GM06990 (cell line): ENCODE data around the gene UBE2E1.
A peak's percentile ranks its signal among the peaks of the same experiment; 100 is the strongest.

Source experiments
- DNase-seq: peaks from one replicate; pipeline ENCODE4 v3.0.0-alpha.2; 2011; ENCODE audit not compliant: insufficient read length; ENCODE audit errors: extremely low read depth
- H3K27me3 ChIP-seq: replicated peaks from 2 replicates; pipeline ENCODE4 v1.6.0; 2011; ENCODE audit warnings: low read length; ENCODE audit not compliant: control insufficient read depth, insufficient read depth
- H3K36me3 ChIP-seq: 2 replicates; pipeline ENCODE4 v1.5.1; 2011; ENCODE audit warnings: low read length; ENCODE audit not compliant: control insufficient read depth, insufficient read depth
- H3K4me3 ChIP-seq: replicated peaks from 2 replicates; pipeline ENCODE4 v1.5.1; 2011; ENCODE audit warnings: low read depth, mild to moderate bottlenecking, control low read depth, low read length
- TF ChIP-seq, protein P1 (sequence below): IDR thresholded peaks from 2 replicates; pipeline ENCODE4 v1.5.1; 2011; ENCODE audit warnings: low read length, control low read depth, mild to moderate bottlenecking, inconsistent platforms; ENCODE audit not compliant: insufficient read depth, poor library complexity, severe bottlenecking

Gene UBE2E1

DNA sequence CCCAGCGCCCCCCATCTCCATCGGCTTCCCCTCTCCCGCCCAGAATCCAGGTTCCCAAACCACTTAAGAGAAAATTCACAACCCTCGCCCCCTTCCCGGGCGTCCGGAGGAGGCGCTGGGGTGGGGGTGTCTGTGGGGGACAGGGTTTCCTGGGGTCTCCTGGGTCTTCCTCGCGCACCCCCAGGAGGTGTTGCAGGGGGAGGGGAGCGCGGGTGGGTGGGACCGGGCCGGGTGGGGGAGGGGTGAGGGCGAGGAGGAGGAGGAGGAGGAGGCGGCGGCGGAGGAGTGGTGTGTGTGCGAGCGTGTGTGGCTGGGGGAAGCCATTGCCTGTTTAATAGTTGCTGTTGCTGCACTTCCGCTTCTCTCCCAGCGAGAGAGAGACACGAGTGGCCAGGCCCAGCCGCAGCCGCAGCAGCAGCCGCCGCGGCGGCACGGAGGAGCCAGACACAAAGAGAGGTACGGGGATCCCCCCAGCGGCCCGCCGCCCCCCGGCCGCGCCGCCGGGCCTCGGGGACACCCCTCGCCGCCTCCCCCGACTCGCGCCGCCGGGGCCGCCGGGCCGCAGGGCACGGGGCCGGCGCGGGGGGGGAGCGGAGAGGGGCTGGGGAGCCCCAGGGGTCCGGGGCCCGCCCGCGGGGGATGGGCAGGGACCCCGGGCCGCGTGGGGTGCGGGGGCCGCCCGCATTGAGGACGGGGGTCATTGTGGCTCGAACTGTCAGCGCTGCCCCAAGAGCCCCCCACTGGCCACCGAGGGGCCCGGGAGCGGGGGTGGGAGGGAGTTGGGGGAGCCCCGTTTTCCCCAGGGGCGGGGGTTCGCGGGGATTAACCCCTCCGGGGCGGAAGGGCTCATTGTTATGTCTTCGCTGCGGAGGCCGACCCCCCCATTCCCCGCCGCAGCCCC, at the start of gene UBE2E1:
UBE2E1 (plus strand) TSS at position 323 of the 901 bp plus-strand sequence. CDS start 1,315 bp downstream, outside the sequence.
- TF ChIP-seq, protein P1, sequence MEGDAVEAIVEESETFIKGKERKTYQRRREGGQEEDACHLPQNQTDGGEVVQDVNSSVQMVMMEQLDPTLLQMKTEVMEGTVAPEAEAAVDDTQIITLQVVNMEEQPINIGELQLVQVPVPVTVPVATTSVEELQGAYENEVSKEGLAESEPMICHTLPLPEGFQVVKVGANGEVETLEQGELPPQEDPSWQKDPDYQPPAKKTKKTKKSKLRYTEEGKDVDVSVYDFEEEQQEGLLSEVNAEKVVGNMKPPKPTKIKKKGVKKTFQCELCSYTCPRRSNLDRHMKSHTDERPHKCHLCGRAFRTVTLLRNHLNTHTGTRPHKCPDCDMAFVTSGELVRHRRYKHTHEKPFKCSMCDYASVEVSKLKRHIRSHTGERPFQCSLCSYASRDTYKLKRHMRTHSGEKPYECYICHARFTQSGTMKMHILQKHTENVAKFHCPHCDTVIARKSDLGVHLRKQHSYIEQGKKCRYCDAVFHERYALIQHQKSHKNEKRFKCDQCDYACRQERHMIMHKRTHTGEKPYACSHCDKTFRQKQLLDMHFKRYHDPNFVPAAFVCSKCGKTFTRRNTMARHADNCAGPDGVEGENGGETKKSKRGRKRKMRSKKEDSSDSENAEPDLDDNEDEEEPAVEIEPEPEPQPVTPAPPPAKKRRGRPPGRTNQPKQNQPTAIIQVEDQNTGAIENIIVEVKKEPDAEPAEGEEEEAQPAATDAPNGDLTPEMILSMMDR, result peak; percentile 0
- H3K4me3 ChIP-seq, result peak within 1 kb of the TSS; percentile 82
- H3K36me3 ChIP-seq, result no peaks in the 10 kb centered on the region
- H3K27me3 ChIP-seq, result no peaks in the 10 kb centered on the region
- peak; percentile 84 for DNase-seq

DNA sequence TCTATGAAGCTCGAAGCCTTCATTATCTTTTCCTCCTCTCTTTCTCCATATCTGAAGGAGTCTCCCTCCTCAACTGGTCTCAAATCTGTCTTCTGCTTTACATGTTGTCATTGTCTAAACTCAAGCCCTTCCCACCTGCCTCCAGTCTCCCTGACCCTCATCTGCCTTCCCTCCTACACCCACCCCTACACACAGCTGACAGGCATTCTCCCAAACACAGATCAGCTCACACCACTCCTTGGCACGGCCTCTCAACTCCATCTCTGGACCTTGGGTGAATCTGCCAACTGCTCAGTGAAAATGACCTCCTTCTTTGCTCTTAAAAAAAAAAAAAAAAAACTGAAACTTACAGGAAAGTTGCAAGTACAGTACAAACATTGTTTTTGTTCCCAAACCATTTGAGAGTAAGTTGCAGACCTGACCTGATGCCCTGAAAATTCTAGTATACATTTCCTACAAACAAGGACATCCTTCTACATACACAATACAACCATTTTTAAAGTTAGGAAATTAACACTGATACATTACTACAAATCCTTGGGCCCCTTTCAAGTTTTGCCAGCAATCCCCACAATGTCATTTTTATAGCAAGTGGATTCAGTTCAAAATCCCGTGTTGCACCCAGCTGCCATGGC, 49.4 kb upstream of the UBE2E1 start:
- no peak for DNase-seq
- TF ChIP-seq, protein P1, result no peak
- no peak overlapping the region for H3K4me3 ChIP-seq
- H3K36me3 ChIP-seq, result no peaks in the 10 kb centered on the region
- peaks cover 1% of the 10 kb centered on the region for H3K27me3 ChIP-seq

DNA sequence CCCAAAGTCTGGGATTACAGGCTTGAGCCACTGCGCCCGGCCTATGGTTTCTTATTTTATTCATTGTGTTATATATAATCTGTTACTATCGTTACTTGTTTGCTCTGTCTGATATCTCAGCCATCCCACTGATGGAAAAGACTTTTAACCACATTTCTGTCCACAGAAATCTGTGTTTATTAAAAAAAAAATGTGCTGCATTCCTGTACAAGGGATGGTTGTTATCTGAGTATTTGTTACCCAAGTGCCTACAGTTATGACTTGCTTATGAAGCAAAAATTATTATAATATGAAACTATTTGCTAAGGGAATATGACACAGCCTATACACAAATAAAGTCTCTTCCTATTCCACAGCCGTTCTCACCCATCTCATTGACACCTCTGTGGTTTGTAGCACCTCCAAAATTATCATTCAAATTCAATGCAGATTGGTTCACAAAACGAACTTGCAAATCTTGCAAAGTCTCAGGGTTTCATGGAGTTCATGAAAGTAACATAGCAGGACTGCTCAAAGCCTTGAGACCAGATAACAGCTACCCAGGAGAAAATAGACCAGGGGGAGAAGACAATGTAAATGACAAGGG, 47.4 kb upstream of the UBE2E1 start:
- Histone ChIP-seq H3K36me3 (no peaks in the 10 kb centered on the region), H3K27me3 (peaks cover 1% of the 10 kb centered on the region), H3K4me3 (no peak overlapping the region)
- DNase-seq, result no peak
- TF ChIP-seq, protein P1, result no peak

DNA sequence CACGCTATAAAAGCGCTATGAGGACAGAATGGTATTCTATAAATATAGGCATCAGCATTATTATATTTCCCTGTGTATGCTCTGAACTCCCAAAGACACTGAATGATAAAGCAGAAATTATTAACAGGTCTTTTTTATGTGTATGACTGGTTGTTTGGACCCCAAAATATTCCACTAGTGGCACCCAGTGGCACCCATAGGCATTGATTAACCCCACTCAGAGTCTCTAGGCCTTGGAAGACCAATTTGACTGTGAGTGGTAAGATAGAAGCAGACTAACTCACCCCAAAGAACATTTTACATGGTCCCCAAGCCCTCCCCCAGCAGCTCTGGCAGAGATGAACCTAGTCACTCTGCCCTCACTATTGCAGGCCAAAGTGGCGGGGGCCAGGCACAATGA, 45.4 kb upstream of the UBE2E1 start:
- no peaks in the 10 kb centered on the region for H3K36me3 ChIP-seq
- TF ChIP-seq, protein P1, result peak; percentile 33
- H3K27me3 ChIP-seq, result peaks cover 1% of the 10 kb centered on the region
- DNase-seq, result no peak
- no peak overlapping the region for H3K4me3 ChIP-seq

DNA sequence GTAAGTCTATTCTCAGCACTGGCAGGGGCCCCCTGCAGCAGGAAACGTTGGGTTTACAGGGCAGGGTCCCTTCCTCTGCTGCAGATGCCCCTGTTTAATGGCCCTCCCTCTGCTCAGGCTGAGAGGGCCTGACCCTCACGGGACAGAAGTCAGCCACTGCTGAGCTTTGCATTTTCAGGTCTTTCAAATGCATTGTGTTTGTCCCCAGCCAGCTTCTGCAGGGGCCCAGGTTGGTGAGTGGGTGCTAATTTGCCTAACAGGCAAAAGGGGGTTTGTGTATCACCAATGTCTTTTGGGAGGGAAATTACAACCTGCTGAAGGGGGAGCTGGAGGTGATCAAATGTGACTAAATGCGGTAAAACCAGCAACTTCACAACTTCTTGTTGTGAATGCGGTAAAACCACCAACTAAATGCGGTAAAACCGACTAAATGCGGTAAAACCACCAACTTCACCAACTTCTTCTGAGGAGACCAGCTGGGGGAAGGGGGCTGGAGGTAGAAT, 44.8 kb upstream of the UBE2E1 start:
- H3K27me3 ChIP-seq, result peaks cover 1% of the 10 kb centered on the region
- no peaks in the 10 kb centered on the region for H3K36me3 ChIP-seq
- DNase-seq, result peak; percentile 58
- H3K4me3 ChIP-seq, result no peak overlapping the region
- TF ChIP-seq, protein P1, result no peak
